Colonic mucosa (tissue), 4 donors: Measurements from ENCODE around the gene PPP1CA. TPM values are rescaled to one million over a fixed set of nuclear protein-coding genes. Genes with fewer than 3 reads are reported as not detected.

ENCODE experiments used
- DNase-seq: peaks from one replicate; pipeline ENCODE4 v3.0.0-alpha.2; 2020
- H3K27ac ChIP-seq: fragments of 200-600 bp; one replicate; pipeline ENCODE4 v1.8.0; 2021
- H3K27me3 ChIP-seq: fragments of 200-600 bp; one replicate; pipeline ENCODE4 v1.8.0; 2021
- H3K36me3 ChIP-seq: fragments of 200-600 bp; one replicate; pipeline ENCODE4 v1.8.0; 2021
- H3K4me1 ChIP-seq: fragments of 200-600 bp; one replicate; pipeline ENCODE4 v1.8.0; 2021; ENCODE audit warnings: mild to moderate bottlenecking
- H3K4me3 ChIP-seq: fragments of 200-600 bp; one replicate; pipeline ENCODE4 v1.8.0; 2021
- H3K9ac ChIP-seq, 2 donors: one replicate each; pipeline ENCODE4 v1.7.0; 2013; ENCODE audit warnings: control low read depth in 2 of 2, low read depth in 2 of 2, low read length in 2 of 2
- H3K9me3 ChIP-seq: fragments of 200-600 bp; one replicate; pipeline ENCODE4 v1.8.0; 2021
- intact Hi-C: fragments of 100-400 bp; cut with DNase I; formaldehyde crosslinking; loops from one replicate; pipeline ENCODE4 v1.14.1; 2022
- total RNA-seq, 2 donors: library from RNA; stranded (reverse); fragmentation: NEBNext Ultra II Directional in 1 of 2; extraction: Animal tissue kit (Norgen Biotek cat#: 25700) in 1 of 2; gene quantifications; one replicate each; pipeline ENCODE4 v1.2.1, GENCODE V29; 2021
- TF ChIP-seq, protein P1 (sequence below): fragments of 200-600 bp; IDR thresholded peaks from one replicate; pipeline ENCODE4 v1.8.0; 2022; ENCODE audit warnings: antibody characterized with exemption, mild to moderate bottlenecking
- donor health status: healthy.
- donor health status: DM: no; HTN: no; CAD: no.
- donor health status: DM: no; HTN: no; CAD: no.

The PPP1CA gene
- total RNA-seq, 2 donors from 2014 or later: 242 to 280 TPM

DNA sequence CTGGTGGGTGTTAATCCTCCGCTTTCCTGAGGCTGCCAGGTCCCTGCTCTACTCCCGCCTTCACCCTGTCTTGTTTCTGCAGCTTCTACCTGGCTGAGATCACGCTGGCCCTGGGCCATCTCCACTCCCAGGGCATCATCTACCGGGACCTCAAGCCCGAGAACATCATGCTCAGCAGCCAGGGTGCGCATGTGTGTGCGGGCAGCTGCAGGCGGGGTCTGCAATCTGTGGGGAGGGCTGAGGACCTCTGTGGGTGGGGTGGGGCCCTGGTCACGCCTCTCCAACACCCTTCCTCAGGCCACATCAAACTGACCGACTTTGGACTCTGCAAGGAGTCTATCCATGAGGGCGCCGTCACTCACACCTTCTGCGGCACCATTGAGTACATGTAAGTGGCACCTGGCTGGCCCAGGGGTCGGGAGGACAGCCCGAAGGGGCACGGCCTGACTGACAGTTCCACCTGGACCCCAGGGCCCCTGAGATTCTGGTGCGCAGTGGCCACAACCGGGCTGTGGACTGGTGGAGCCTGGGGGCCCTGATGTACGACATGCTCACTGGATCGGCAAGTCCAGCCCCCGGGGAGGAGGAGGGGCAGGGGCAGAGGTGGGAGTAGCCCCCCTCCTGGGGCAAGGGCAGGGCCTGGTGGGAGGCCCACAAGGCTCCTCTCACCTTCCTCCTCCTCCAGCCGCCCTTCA is 31.1 kb upstream of the PPP1CA start:
- intact Hi-C loops: no loop called here
- Histone ChIP-seq H3K36me3 (peaks cover 12% of the 10 kb centered on the region), H3K4me3 (no peak overlapping the region), H3K4me1 (peaks cover 8% of the 10 kb centered on the region), H3K27ac (no peak overlapping the region), H3K9ac (no peak overlapping the region), H3K9me3 (no peaks in the 10 kb centered on the region), H3K27me3 (no peaks in the 10 kb centered on the region)
- DNase-seq: no peak
- TF ChIP-seq, protein P1, sequence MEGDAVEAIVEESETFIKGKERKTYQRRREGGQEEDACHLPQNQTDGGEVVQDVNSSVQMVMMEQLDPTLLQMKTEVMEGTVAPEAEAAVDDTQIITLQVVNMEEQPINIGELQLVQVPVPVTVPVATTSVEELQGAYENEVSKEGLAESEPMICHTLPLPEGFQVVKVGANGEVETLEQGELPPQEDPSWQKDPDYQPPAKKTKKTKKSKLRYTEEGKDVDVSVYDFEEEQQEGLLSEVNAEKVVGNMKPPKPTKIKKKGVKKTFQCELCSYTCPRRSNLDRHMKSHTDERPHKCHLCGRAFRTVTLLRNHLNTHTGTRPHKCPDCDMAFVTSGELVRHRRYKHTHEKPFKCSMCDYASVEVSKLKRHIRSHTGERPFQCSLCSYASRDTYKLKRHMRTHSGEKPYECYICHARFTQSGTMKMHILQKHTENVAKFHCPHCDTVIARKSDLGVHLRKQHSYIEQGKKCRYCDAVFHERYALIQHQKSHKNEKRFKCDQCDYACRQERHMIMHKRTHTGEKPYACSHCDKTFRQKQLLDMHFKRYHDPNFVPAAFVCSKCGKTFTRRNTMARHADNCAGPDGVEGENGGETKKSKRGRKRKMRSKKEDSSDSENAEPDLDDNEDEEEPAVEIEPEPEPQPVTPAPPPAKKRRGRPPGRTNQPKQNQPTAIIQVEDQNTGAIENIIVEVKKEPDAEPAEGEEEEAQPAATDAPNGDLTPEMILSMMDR: no peak

DNA sequence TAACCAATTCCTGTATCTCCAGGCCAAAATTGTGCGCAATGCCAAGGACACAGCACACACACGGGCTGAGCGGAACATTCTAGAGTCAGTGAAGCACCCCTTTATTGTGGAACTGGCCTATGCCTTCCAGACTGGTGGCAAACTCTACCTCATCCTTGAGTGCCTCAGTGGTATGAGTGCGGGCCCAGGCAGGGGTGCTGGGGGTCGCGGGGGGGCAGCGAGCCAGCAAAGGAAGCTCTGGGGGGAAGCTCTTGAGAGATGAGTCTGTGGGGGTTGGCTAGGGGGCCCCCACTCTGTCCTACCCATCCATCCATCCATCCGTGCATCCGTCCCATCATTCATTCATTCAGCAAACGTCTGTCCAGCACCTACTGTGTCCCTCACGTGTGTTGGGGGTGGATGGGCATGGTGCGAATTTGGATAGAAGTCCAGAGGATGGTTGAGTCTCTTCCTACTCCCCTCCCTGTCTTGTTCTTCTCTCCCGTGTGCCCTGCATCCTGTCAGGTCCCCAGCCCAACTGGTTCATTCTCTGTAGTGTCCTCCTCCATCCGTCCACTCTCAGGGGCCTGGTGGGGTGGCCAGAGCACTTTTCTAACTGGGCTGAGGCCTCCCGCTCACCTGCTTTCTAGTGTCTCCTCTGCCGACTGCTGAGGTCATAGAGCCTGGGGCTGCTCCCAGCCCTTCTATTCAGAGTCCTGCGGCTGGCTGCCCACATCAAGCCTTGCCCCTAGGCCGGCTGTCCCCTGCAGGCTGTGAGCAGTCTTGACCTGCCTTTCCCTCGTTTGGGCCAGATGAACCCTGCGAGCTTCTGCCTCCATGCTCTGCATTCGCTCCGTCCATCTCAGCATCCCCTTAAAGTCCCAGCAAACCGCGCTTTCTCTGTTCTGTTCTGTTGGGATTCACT is 29.9 kb upstream of the PPP1CA start:
- Histone ChIP-seq H3K4me1 (peaks cover 8% of the 10 kb centered on the region), H3K9ac (no peak overlapping the region), H3K4me3 (no peak overlapping the region), H3K27me3 (no peaks in the 10 kb centered on the region), H3K9me3 (no peaks in the 10 kb centered on the region), H3K36me3 (peaks cover 12% of the 10 kb centered on the region), H3K27ac (no peak overlapping the region)
- DNase-seq: no peak
- TF ChIP-seq, protein P1: no peak
- intact Hi-C loops: no loop called here

DNA sequence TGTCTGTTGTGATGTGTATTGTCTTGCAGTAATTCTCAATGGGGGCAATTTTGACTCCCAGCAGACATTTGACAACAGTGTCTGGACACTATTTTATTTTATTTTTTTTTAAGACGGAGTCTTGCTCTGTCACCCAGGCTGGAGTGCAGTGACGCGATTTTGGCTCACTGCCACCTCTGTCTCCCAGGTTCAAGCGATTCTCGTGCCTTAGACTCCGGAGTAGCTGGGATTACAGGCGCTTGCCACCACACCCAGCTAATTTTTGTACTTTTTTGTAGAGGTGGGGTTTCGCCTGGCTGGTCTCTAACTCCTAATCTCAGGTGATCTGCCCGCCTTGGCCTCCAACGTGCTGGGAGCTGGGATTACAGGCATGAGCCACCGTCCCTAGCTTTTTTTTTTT is 28.1 kb upstream of the PPP1CA start:
- Histone ChIP-seq H3K4me1 (peaks cover 8% of the 10 kb centered on the region), H3K36me3 (peaks cover 12% of the 10 kb centered on the region), H3K27me3 (no peaks in the 10 kb centered on the region), H3K9me3 (no peaks in the 10 kb centered on the region), H3K27ac (no peak overlapping the region), H3K4me3 (peak overlapping the region; percentile 89), H3K9ac (no peak overlapping the region)
- TF ChIP-seq, protein P1: no peak
- intact Hi-C loops: no loop called here
- no peak for DNase-seq

DNA sequence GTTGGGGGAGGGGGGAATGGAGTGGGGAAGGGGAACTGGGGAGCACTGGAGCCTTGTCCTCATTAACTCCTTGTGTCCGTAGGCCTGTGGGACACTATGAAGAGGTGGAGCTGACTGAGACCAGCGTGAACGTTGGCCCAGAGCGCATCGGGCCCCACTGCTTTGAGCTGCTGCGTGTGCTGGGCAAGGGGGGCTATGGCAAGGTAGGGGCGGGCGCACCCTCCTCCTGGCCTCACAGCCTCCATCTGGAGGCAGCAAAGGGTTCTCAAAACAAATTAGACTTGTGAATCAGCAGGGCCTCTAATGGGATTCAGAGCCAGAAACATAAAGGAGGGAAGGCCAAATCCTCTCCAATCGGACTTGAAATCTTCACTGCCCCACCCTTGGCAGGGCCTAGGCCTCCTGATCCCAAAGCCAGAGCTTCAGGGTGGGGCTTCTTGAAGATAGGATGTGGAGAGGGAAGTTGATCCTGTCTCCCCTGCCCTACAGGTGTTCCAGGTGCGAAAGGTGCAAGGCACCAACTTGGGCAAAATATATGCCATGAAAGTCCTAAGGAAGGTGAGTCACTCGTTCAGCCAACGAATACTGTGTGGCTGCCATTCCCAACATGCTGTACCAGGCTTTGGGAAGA is 27.5 kb upstream of the PPP1CA start:
- Histone ChIP-seq H3K27ac (no peak overlapping the region), H3K27me3 (no peaks in the 10 kb centered on the region), H3K4me3 (peak overlapping the region; percentile 89), H3K9ac (peak overlapping the region; percentile 74 to 87), H3K9me3 (no peaks in the 10 kb centered on the region), H3K36me3 (peaks cover 12% of the 10 kb centered on the region), H3K4me1 (peaks cover 8% of the 10 kb centered on the region)
- intact Hi-C loops: no loop called here
- DNase-seq: no peak
- TF ChIP-seq, protein P1: no peak
